Frontal cortex (tissue), 4 donors: ENCODE results near the gene DSCAM. TPM values are rescaled to one million over a fixed set of nuclear protein-coding genes. Genes with fewer than 3 reads are reported as not detected.

Source experiments
- DNase-seq, 2 donors: peaks; one replicate each; pipeline ENCODE4 v3.0.0; 2012; ENCODE audit warnings: low spot score in 2 of 2
- FAIRE-seq: peaks from 2 replicates; lab custom pipeline; 2012; peaks lifted over from hg19 to GRCh38; lab: Jason Lieb, UNC
- total RNA-seq: library from RNA; depleted of rRNA; stranded (reverse); fragments of >200 nt; gene quantifications from one replicate; pipeline ENCODE4 v1.2.3, GENCODE V29; 2014
- donor health status: control.
- donor health status: control.
- donor health status: control.

The DSCAM gene
- total RNA-seq, 1 donor from 2014 or later: 11.8 TPM

- no peak for DNase-seq
- FAIRE-seq: no peak
Measured at GRCh38 chr21:40014394-40014793, 832.6 kb downstream of the DSCAM start.

- no peak for FAIRE-seq
- DNase-seq: no peak
Measured at GRCh38 chr21:40013001-40013735, 833.8 kb downstream of the DSCAM start.

GRCh38 chr21:40011371-40011770, 835.6 kb downstream of the DSCAM start:
- no peak for FAIRE-seq
- DNase-seq: no peak

DNA sequence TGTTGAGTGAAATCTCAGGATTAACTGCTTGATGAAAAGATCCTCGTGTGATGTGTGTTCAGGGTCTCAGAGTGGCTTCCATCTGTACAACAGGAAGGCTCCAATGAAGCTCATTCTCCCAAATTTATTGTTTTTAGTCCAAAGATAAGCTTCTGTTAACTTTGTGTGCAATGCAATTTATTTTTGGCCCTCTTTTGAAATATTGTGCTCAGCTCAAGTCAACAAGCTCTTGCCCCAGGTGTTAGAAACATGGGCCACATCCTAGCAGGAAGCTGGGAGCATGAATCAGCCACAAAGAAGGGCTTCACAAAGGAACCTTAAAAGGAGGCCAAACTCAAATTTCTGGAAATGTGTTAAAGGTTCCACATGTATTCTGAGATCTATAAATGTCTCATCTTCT, 844.0 kb downstream of the DSCAM start:
- FAIRE-seq: no peak
- DNase-seq: no peak

DNA sequence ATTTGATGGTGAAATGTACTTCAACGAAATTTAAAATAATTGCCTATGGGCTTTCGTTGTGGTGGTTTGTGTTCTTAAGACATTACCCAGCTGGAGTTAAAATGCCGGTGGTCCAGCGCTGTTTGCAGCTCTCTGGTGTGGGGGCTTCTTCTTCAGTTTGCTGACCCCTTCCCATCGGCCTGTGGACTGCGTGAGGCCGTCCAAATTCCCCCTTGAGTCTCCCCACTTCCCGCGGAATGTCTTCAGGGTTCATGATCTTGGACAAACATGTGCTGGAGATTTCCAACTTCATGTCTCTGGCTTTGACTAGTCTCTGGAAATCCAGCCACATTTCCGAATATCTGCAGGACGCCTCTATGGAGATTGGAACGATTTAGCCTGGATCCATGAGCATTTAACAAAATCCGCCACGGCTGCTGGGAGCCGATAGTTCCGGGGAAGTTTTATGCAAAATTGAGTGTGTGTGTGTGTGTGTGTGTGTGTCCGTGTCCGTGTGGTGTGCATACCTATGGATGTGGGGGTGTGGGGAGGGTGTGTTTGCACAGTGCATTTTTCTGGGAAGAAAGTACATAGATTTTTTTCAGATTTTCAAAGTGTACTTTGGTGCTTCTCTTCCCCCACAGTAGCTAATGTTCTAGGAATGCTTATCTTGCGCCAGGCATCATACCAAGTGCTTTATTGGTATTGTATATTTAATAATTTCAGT, 862.5 kb downstream of the DSCAM start:
- FAIRE-seq (no peak), DNase-seq (no peak)

GRCh38 chr21:39980241-39980820, 866.6 kb downstream of the DSCAM start:
- no peak for FAIRE-seq

DNA sequence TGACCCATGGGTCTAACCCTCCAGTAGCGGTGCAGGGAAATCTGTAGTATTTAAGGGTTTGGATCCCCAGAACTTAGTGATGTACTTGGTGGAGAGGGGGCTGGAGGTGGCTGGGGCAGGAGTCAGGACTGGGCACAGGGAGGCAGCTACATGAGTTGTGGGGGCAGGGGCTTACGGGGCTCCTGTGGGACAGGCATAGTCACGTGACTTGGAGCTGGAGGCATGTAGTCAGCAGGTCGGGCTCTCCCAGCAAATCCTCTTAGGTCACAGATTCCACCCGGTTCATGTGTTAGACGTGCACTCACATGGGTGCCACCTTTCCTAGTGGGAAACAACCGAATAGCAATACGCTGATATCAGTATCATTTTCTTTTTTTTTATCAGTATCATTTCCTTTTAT, 867.6 kb downstream of the DSCAM start:
- no peak for DNase-seq
- FAIRE-seq: no peak

More at GRCh38 chr21:39980241-39980820, 866.6 kb downstream of the DSCAM start:
- no peak for DNase-seq

- DNase-seq (peak in 1 of 2 donors; percentile 30), FAIRE-seq (no peak)
Measured at GRCh38 chr21:39976800-39977199, 870.2 kb downstream of the DSCAM start.

DNA sequence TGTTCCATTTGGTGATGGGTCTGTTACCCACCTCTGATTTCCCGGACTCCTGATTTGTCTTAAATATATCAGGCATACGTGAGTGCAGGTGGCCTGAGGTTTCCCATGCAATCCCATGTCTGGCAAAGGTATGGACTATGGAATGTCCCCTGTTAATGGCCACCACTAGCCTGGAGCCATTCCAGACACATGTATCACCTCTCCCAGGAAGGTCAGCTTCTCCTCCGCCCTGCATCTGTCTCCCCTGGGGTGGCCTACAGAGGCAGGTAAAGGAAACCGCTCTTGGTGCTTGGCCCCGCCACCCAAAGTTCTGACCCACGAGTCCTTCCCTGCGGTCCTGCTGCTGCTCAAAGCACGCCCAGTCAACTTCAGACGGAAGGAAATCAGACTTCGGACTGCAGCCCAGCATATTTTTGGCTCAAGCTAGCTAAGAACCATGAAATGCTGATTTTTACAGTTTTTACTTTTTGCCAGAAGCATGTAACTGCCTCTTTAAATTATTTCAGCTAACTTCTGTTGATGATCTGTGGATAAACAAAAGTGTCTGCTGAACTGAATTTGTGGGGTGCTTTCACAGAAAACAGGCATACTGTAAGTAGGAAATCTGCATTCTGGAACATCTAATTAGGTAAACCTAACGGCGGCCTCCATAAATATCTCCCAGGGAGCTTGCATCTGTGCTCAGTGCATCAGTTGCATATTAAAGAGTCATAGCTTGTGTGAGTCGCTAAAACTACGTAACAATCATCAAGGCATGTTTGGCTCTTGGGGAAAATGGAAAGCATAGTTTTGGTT, 873.8 kb downstream of the DSCAM start:
- DNase-seq: no peak
- no peak for FAIRE-seq

- no peak for FAIRE-seq
- no peak for DNase-seq
Measured at GRCh38 chr21:39972471-39972870, 874.5 kb downstream of the DSCAM start.

GRCh38 chr21:39971956-39972355, 875.0 kb downstream of the DSCAM start:
- FAIRE-seq: no peak
- DNase-seq: no peak

DNA sequence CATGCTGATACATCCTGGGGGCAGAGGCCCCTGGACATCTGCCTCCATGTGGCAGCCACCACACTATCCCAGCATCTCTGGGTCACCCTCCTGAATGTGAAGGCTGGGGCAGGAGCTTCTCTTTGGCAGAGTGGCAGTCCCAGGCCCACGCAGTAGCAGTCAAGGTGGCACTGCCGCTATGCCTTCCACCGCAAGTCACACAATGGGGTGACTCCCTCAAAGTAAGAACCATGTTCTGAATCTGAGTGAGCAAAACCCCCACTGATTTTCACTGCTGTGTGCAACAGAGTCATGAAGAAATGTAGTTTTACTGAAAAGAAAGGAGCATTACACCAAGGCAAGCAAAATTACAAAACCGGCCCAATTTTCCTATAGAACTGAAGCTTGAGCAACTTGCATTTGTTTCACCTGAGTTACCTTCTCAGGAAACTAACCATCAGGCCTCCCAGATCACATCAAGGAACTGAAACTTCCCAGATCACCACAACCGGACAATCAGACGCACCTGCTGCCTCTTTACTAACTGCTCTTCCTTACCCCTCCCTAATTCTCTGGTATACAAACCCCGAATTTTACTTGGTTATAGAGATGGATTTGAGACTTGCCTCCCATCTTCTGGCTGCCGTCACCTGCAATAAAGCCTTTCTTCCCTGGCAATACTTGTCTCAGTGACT, 877.1 kb downstream of the DSCAM start:
- FAIRE-seq (no peak), DNase-seq (no peak)

DNA sequence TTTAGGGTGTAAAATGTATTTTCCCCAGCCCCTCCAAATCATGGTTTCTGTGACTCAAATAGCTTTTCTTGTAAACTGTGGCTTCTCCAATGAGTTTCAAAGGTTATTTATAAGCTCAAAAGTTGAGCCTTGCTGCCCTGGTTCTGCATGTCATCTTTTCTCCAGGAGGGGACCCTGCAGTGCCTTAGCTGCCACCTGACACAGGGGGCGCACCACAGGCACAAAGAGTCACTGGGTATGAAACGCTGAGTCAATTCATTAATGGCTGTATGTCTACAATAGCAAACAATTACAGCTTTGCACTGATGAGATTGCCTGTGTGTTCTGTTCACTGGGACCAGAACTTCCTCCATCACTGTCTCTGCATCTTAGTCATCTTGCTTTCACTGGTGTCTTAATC, 878.9 kb downstream of the DSCAM start:
- FAIRE-seq: no peak

GRCh38 chr21:39966786-39967185, 880.2 kb downstream of the DSCAM start:
- DNase-seq: no peak
- FAIRE-seq: no peak

More for the DNA sequence above, 878.9 kb downstream of the DSCAM start:
- no peak for DNase-seq

DNA sequence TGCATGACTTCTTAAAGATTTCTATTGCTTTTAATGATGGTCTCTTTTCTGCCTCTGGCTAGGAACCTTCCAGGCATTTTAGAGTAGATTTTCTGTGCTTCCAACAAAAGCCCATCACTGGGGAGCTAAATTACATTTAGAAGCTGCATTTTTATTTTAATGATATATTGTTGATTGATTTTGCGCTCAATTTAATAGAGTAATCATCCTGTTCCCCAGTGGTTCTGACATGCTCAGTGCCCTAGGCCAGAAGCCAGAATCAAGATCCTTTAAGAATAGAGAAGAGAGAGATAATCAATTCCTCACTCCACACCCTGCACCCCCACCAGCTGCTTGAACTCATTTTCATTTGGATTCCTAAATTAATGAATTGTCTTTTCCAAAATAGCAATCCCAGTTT, 881.9 kb downstream of the DSCAM start:
- DNase-seq (no peak), FAIRE-seq (no peak)

GRCh38 chr21:39961251-39961650, 885.7 kb downstream of the DSCAM start:
- FAIRE-seq: no peak
- no peak for DNase-seq
